ENCODE measurements around the gene OTUB2. TPM values are rescaled to one million over a fixed set of nuclear protein-coding genes. Genes with fewer than 3 reads are reported as not detected.

The OTUB2 gene
- total RNA-seq, 4 donors from 2014 or later = 0.11 TPM; not detected in 3

- Histone ChIP-seq H3K4me1 (no peaks in the 10 kb centered on the region), H3K36me3 (no peaks in the 10 kb centered on the region), H3K9me3 (no peaks in the 10 kb centered on the region), H3K27me3 (no peaks in the 10 kb centered on the region), H3K27ac (no peak overlapping the region), H3K4me3 (no peak overlapping the region)
- DNase-seq (no peak), ATAC-seq (no peak)
- in situ Hi-C loops (cut with MboI; ENCODE audit: low sequenced_read_pairs in 4 of 4) (no loop called here), intact Hi-C loops (cut with DNase I; ENCODE audit: low total_unique reads) (no loop called here)
- TF ChIP-seq, protein P1, sequence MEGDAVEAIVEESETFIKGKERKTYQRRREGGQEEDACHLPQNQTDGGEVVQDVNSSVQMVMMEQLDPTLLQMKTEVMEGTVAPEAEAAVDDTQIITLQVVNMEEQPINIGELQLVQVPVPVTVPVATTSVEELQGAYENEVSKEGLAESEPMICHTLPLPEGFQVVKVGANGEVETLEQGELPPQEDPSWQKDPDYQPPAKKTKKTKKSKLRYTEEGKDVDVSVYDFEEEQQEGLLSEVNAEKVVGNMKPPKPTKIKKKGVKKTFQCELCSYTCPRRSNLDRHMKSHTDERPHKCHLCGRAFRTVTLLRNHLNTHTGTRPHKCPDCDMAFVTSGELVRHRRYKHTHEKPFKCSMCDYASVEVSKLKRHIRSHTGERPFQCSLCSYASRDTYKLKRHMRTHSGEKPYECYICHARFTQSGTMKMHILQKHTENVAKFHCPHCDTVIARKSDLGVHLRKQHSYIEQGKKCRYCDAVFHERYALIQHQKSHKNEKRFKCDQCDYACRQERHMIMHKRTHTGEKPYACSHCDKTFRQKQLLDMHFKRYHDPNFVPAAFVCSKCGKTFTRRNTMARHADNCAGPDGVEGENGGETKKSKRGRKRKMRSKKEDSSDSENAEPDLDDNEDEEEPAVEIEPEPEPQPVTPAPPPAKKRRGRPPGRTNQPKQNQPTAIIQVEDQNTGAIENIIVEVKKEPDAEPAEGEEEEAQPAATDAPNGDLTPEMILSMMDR (IDR thresholded peaks at IDR 0.05 in 4 of 5, conservative IDR thresholded peaks at IDR 0.05 in 1 of 5) = no peak
- TF ChIP-seq POLR2A (IDR thresholded peaks at IDR 0.05) = no peak
These were observed 71.0 kb downstream of the OTUB2 start for GRCh38 chr14:94097091-94097490.

Other genes with a start within 250 kb of the OTUB2 start
- gene PRIMA1, start 237.9 kb upstream of the OTUB2 start, total RNA-seq = 1 to 10 TPM in 1 of 4 donors, under 1 TPM in 2, not detected in 1; 0.09 to 1.0 (median 0.16) TPM
- not detected for gene FAM181A, start 99.0 kb upstream of the OTUB2 start, total RNA-seq
- gene ASB2, start 49.8 kb upstream of the OTUB2 start, total RNA-seq = 100 to 1,000 TPM; 335 to 819 (median 539) TPM
- gene CCDC197, start 29.0 kb upstream of the OTUB2 start, total RNA-seq = under 1 TPM in 2 of 4 donors, not detected in 2; 0.56 to 0.61 TPM
- gene DDX24, start 54.9 kb downstream of the OTUB2 start, total RNA-seq = 100 to 1,000 TPM; 106 to 200 (median 128) TPM
- 10 to 100 TPM in 1 of 4 donors, 1 to 10 TPM in 3; 7.1 to 10.3 (median 8.3) TPM for gene IFI27L1, start 55.0 kb downstream of the OTUB2 start, total RNA-seq
- 100 to 1,000 TPM in 3 of 4 donors, 10 to 100 TPM in 1; 65.6 to 179 (median 123) TPM for gene IFI27, start 84.4 kb downstream of the OTUB2 start, total RNA-seq
- 1 to 10 TPM; 1.1 to 9.1 (median 3.3) TPM for gene IFI27L2, start 103.3 kb downstream of the OTUB2 start, total RNA-seq
- under 1 TPM in 1 of 4 donors, not detected in 3; 0.13 TPM for gene PPP4R4, start 148.0 kb downstream of the OTUB2 start, total RNA-seq